GM06990 (cell line): Measurements from ENCODE around the gene NECTIN2.

Experiments used
- DNase-seq: peaks from one replicate; pipeline ENCODE4 v3.0.0-alpha.2; 2011; ENCODE audit not compliant: insufficient read length; ENCODE audit errors: extremely low read depth
- H3K27me3 ChIP-seq: replicated peaks from 2 replicates; pipeline ENCODE4 v1.6.0; 2011; ENCODE audit warnings: low read length; ENCODE audit not compliant: control insufficient read depth, insufficient read depth
- H3K36me3 ChIP-seq: 2 replicates; pipeline ENCODE4 v1.5.1; 2011; ENCODE audit warnings: low read length; ENCODE audit not compliant: control insufficient read depth, insufficient read depth
- H3K4me3 ChIP-seq: replicated peaks from 2 replicates; pipeline ENCODE4 v1.5.1; 2011; ENCODE audit warnings: low read depth, mild to moderate bottlenecking, control low read depth, low read length
- TF ChIP-seq, protein P1 (sequence below): IDR thresholded peaks from 2 replicates; pipeline ENCODE4 v1.5.1; 2011; ENCODE audit warnings: low read length, control low read depth, mild to moderate bottlenecking, inconsistent platforms; ENCODE audit not compliant: insufficient read depth, poor library complexity, severe bottlenecking

NECTIN2 gene

DNA sequence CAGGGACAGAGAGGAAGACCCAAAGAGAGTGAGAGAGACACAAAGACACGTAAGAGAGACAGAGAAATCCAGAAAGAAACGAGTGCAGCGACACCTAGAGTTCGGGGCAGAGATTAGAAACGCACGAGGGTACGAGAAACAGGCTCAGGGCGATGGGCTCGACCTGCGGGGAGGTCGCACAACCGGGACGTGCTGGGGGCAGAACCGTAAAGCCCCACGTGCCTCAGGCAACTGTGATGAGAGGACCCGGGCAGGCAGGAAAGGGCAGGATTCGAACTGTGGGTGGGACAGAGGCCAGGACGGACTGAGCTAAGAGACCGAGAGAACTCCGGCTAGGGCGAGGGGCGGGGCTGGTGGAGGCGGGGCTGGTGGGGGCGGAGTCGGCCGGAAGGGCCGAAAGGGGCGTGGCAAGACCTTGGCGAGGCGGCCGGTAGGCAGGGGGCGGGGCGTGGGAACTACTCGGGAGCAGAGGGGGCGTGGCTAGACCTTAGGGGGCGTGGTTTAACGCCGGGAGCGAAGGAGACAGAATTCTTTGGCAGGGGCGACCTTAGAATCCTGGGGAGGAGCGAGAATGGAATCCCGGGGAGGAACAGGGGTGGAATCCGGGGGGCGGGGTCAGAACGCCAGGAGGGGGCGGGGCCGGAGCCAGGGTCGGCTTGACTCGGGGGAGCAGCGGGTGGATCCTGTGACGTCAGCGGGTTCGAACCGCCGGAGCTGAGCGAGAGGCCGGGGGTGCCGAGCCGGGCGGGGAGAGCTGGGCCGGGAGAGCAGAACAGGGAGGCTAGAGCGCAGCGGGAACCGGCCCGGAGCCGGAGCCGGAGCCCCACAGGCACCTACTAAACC lies at the start of gene NECTIN2:
Gene NECTIN2 (plus strand): TSS at position 686 of the 843 bp plus-strand sequence. CDS start 229 bp downstream, outside the sequence.
- Histone ChIP-seq H3K27me3 (no peaks in the 10 kb centered on the region), H3K4me3 (peak within 1 kb of the TSS; percentile 54), H3K36me3 (no peaks in the 10 kb centered on the region)
- peak; percentile 88 for DNase-seq
- TF ChIP-seq, protein P1, sequence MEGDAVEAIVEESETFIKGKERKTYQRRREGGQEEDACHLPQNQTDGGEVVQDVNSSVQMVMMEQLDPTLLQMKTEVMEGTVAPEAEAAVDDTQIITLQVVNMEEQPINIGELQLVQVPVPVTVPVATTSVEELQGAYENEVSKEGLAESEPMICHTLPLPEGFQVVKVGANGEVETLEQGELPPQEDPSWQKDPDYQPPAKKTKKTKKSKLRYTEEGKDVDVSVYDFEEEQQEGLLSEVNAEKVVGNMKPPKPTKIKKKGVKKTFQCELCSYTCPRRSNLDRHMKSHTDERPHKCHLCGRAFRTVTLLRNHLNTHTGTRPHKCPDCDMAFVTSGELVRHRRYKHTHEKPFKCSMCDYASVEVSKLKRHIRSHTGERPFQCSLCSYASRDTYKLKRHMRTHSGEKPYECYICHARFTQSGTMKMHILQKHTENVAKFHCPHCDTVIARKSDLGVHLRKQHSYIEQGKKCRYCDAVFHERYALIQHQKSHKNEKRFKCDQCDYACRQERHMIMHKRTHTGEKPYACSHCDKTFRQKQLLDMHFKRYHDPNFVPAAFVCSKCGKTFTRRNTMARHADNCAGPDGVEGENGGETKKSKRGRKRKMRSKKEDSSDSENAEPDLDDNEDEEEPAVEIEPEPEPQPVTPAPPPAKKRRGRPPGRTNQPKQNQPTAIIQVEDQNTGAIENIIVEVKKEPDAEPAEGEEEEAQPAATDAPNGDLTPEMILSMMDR = peak; percentile 66

DNA sequence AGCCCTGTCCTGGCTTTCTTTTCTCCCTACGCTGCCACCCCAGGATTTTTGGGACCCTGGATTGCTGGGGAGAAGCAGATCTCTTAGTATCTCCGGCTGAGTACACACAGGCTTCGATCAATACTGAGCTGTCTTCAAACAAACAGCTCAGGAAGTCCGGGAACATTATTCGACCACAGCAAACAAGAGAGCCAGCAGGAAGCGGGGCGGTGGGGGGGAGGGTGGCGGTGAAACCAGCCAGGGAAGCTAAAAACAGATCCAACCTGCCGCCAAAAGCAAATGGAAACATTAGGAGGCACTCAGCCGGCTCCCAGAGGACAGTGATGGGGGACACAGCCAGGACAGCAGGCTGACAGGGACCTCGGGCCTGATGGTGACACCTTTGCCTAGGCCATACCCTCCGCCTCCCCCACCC lies 49.4 kb upstream of the NECTIN2 start:
- TF ChIP-seq, protein P1 = no peak
- Histone ChIP-seq H3K27me3 (no peaks in the 10 kb centered on the region), H3K36me3 (no peaks in the 10 kb centered on the region), H3K4me3 (no peak overlapping the region)
- DNase-seq = no peak

DNA sequence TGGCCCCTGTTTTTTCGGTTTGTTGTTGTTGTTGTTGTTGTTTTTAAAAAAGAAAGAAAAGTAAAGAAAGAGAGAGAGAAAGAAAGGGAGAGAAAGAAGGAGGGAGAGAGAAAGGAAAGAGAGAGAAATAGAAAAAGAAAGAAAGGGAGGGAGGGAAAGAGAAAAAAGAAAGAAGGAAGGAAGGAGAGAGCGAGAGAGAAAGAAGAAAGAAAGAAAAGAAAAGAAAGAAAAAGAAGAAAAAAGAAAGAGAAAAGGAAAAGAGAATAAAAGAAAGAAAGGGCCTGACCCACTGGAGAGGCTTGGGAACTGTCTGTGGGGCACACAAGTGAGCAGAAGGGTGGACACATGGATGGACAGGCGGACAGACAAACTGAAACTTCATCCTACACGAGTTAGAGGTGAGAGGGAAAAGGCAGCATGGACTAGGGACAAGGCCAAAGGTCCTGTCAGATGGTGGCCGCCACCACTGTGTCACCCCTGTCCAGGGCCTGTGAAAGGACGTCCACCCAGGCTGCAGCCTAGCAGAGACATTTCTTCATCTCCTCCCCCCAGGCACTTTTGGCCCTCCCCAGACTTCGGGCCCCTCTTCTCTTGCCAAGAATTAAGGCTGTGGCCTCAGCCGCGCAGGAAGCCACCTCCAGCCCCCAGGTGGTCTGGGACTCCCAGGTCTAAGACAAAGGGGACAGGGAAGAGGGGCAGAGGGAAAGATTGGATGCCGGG lies 46.3 kb upstream of the NECTIN2 start:
- DNase-seq = no peak
- no peaks in the 10 kb centered on the region for H3K36me3 ChIP-seq
- TF ChIP-seq, protein P1 = no peak
- no peaks in the 10 kb centered on the region for H3K27me3 ChIP-seq
- no peak overlapping the region for H3K4me3 ChIP-seq

GRCh38 chr19:44800461-44800860 lies 45.6 kb upstream of the NECTIN2 start:
- no peaks in the 10 kb centered on the region for H3K36me3 ChIP-seq
- H3K4me3 ChIP-seq = no peak overlapping the region
- TF ChIP-seq, protein P1 = peak; percentile 98
- DNase-seq = peak; percentile 77
- H3K27me3 ChIP-seq = no peaks in the 10 kb centered on the region

- Histone ChIP-seq H3K27me3 (no peaks in the 10 kb centered on the region; the same call in 1 of the 2 replicates), H3K4me3 (no peak overlapping the region), H3K36me3 (no peaks in the 10 kb centered on the region)
- no peak for DNase-seq
- TF ChIP-seq, protein P1 = no peak
Measured at GRCh38 chr19:44803442-44804428, 42.4 kb upstream of the NECTIN2 start.
